GM18858 (cell line): ENCODE measurements around the gene CLCN7.
"Not testable (repeated sequence)": the region's sequence is repeated elsewhere in the genome, so short reads cannot be mapped to it uniquely, and the experiment has no call there.

Experiments
- ATAC-seq: cut with Tn5 transposase; IDR thresholded peaks from one replicate; pipeline ENCODE4 v1.9.1; 2021; ENCODE audit not compliant: unreplicated experiment

CLCN7 gene

GRCh38 chr16:1447965-1448364 is 26.9 kb downstream of the CLCN7 start:
- no peak for ATAC-seq

GRCh38 chr16:1446296-1447080 is 28.3 kb downstream of the CLCN7 start:
- no peak for ATAC-seq

GRCh38 chr16:1445518-1446203 is 29.2 kb downstream of the CLCN7 start:
- ATAC-seq: no peak

- ATAC-seq: no peak
Measured at GRCh38 chr16:1444730-1445517, 29.9 kb downstream of the CLCN7 start.

GRCh38 chr16:1443980-1444729 is 30.7 kb downstream of the CLCN7 start, which contains the start of gene CCDC154:
Gene CCDC154, minus strand, starts transcription at chr16:1444556. Its CDS starts 234 bp downstream, at chr16:1444322.
- no peak for ATAC-seq

GRCh38 chr16:1443403-1443973 is 31.3 kb downstream of the CLCN7 start:
- no peak for ATAC-seq

GRCh38 chr16:1442697-1443096 is 32.1 kb downstream of the CLCN7 start:
- ATAC-seq: no peak

GRCh38 chr16:1441391-1441829 is 33.4 kb downstream of the CLCN7 start:
- ATAC-seq: no peak

- not testable (repeated sequence) for ATAC-seq
Measured at GRCh38 chr16:1439699-1440074, 35.1 kb downstream of the CLCN7 start.

GRCh38 chr16:1439058-1439698 is 35.6 kb downstream of the CLCN7 start:
- no peak for ATAC-seq

- no peak for ATAC-seq
Measured at GRCh38 chr16:1438229-1439057, 36.4 kb downstream of the CLCN7 start.

GRCh38 chr16:1437606-1438005 is 37.2 kb downstream of the CLCN7 start:
- no peak for ATAC-seq

- ATAC-seq: no peak
Measured at GRCh38 chr16:1436731-1437355, 38.0 kb downstream of the CLCN7 start.

GRCh38 chr16:1435921-1436697 is 38.7 kb downstream of the CLCN7 start:
- no peak for ATAC-seq

- no peak for ATAC-seq
Measured at GRCh38 chr16:1434644-1435592, 39.9 kb downstream of the CLCN7 start.

GRCh38 chr16:1433756-1434155 is 41.1 kb downstream of the CLCN7 start:
- no peak for ATAC-seq

GRCh38 chr16:1433263-1433560 is 41.6 kb downstream of the CLCN7 start:
- ATAC-seq: no peak
